Right lobe of liver (tissue), 4 donors: ENCODE results near the gene FAAH2.

Experiments used
- CTCF ChIP-seq, 4 donors: fragments of 200-600 bp in 3 of 4; fragments of 450-650 bp in 1 of 4; IDR thresholded peaks; one replicate each; pipeline versions ENCODE4 v1.5.1 to v1.8.0; 2016 to 2022; ENCODE audit warnings: antibody characterized with exemption in 4 of 4, mild to moderate bottlenecking in 2 of 4
- POLR2A ChIP-seq: fragments of 450-650 bp; IDR thresholded peaks from one replicate; pipeline ENCODE4 v1.6.1; 2017; ENCODE audit warnings: antibody characterized with exemption, mild to moderate bottlenecking
- donor health status: DM: no; HTN: no; CAD: no.
- donor health status: DM: no; HTN: no; CAD: no.
- donor health status: DM: no; HTN: yes; CAD: no.

DNA sequence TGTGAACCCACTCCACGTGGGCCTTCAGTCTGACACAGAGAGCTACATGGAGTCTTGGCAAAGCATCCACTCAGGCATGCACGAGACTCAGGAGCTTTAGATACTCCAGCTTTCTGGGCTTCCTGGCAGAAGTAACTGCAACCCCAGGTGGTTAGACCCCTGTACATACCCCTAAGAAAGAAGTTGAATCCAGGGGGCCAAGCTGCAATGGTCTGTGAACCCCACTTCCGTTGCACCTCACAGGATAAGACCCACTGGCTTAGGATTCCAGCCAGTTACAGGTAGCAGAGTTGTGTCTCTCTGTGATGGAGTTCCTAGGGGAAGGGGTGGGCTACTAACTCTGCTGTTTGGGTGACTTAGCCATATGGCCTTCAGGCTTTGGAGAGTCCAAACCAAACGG, 21.4 kb upstream of the FAAH2 start:
- TF ChIP-seq CTCF (IDR thresholded peaks at IDR 0.05) (no peak), POLR2A (no peak)
